Stimulated activated CD4-positive, alpha-beta T cell treated with anti-CD3 and anti-CD28 coated beads, Interleukin-1b, Interleukin-23, amount 100 ng/mL, for 4 hours (primary cell): Measurements from ENCODE around the gene XRCC1.
"Not testable (repeated sequence)": the region's sequence is repeated elsewhere in the genome, so short reads cannot be mapped to it uniquely, and the experiment has no call there.

Source experiments
- DNase-seq, 2 donors: peaks; one replicate each; pipeline ENCODE4 v3.0.0-alpha.2; 2020; ENCODE audit warnings: low read depth in 2 of 2

Gene XRCC1

GRCh38 chr19:43575156-43575950, at the start of gene XRCC1, which contains the start of gene PINLYP:
XRCC1 (minus strand) TSS chr19:43575527; CDS start chr19:43575458, 69 bp downstream.
PINLYP (plus strand) TSS chr19:43575801; CDS start chr19:43577192, 1,391 bp downstream.
- DNase-seq = peak; percentile 90 to 92

GRCh38 chr19:43624933-43625332, 49.6 kb upstream of the XRCC1 start:
- peak; percentile 75 to 82 for DNase-seq

- DNase-seq = no peak
Measured at GRCh38 chr19:43623889-43624670, 48.8 kb upstream of the XRCC1 start.

- DNase-seq = no peak
Measured at GRCh38 chr19:43622956-43623355, 47.6 kb upstream of the XRCC1 start.

- DNase-seq = no peak
Measured at GRCh38 chr19:43622070-43622469, 46.7 kb upstream of the XRCC1 start.

- DNase-seq = peak; percentile 80 to 82
Measured at GRCh38 chr19:43620061-43621001, 45.0 kb upstream of the XRCC1 start.

- peak; percentile 74 to 80 for DNase-seq
Measured at GRCh38 chr19:43619262-43620060, 44.1 kb upstream of the XRCC1 start, which contains the start of gene ZNF428. ZNF428 (minus strand) TSS chr19:43619629; CDS start chr19:43614304, 5,325 bp downstream.

GRCh38 chr19:43618921-43619261, 43.6 kb upstream of the XRCC1 start:
- peak in 1 of 2 donors; percentile 24 for DNase-seq

- no peak for DNase-seq
Measured at GRCh38 chr19:43616954-43617353, 41.6 kb upstream of the XRCC1 start.

- DNase-seq = no peak
Measured at GRCh38 chr19:43616306-43616705, 41.0 kb upstream of the XRCC1 start.

- DNase-seq = no peak
Measured at GRCh38 chr19:43612374-43612773, 37.0 kb upstream of the XRCC1 start.

GRCh38 chr19:43611788-43612187, 36.5 kb upstream of the XRCC1 start, which contains the start of gene SRRM5:
SRRM5 (plus strand) TSS chr19:43612088; CDS start chr19:43612122, 34 bp downstream.
- DNase-seq = no peak

- no peak for DNase-seq
Measured at GRCh38 chr19:43610493-43610892, 35.2 kb upstream of the XRCC1 start.

GRCh38 chr19:43609872-43610271, 34.5 kb upstream of the XRCC1 start:
- DNase-seq = no peak

GRCh38 chr19:43607238-43608205, 32.2 kb upstream of the XRCC1 start:
- DNase-seq = no peak

GRCh38 chr19:43606569-43607229, 31.4 kb upstream of the XRCC1 start:
- DNase-seq = no peak

- DNase-seq = no peak
Measured at GRCh38 chr19:43605875-43606568, 30.7 kb upstream of the XRCC1 start.

- DNase-seq = not testable (repeated sequence)
Measured at GRCh38 chr19:43600326-43600725, 25.0 kb upstream of the XRCC1 start.
